GM23248 (cell line): ENCODE measurements around the gene KCNJ6. TPM values are rescaled to one million over a fixed set of nuclear protein-coding genes. Genes with fewer than 3 reads are reported as not detected.

Experiments used
- DNase-seq: peaks from one replicate; pipeline ENCODE4 v3.0.0-alpha.2; 2015
- H2AFZ ChIP-seq: fragments of 200-600 bp; sonication (generic); 2 replicates; pipeline ENCODE4 v1.6.1; 2016; ENCODE audit warnings: antibody characterized with exemption
- H3F3A ChIP-seq: fragments of 200-600 bp; sonication (generic); 2 replicates; pipeline ENCODE4 v1.6.1; 2016; ENCODE audit warnings: mild to moderate bottlenecking, antibody characterized with exemption, mixed run types; ENCODE audit not compliant: insufficient read depth
- H3K27ac ChIP-seq: fragments of 200-600 bp; sonication (generic); 2 replicates; pipeline ENCODE4 v1.5.1; 2016; ENCODE audit warnings: mild to moderate bottlenecking
- H3K27me3 ChIP-seq: fragments of 200-600 bp; sonication (generic); replicated peaks from 2 replicates; pipeline ENCODE4 v1.6.1; 2016; ENCODE audit warnings: mild to moderate bottlenecking; ENCODE audit not compliant: insufficient read depth
- H3K36me3 ChIP-seq: fragments of 200-600 bp; sonication (generic); 2 replicates; pipeline ENCODE4 v1.6.1; 2016; ENCODE audit warnings: low read depth, mild to moderate bottlenecking
- H3K4me1 ChIP-seq: fragments of 200-600 bp; sonication (generic); 2 replicates; pipeline ENCODE4 v1.6.1; 2016; ENCODE audit warnings: mild to moderate bottlenecking; ENCODE audit not compliant: insufficient read depth
- H3K4me2 ChIP-seq: fragments of 200-600 bp; sonication (generic); one replicate; pipeline ENCODE4 v1.6.1; 2016; ENCODE audit warnings: mild to moderate bottlenecking; ENCODE audit not compliant: unreplicated experiment
- H3K4me3 ChIP-seq: fragments of 200-600 bp; sonication (generic); 2 replicates; pipeline ENCODE4 v1.5.1; 2016; ENCODE audit warnings: mild to moderate bottlenecking
- H3K79me2 ChIP-seq: fragments of 200-600 bp; sonication (generic); 2 replicates; pipeline ENCODE4 v1.6.1; 2016; ENCODE audit warnings: mild to moderate bottlenecking; ENCODE audit not compliant: insufficient read depth
- H3K9ac ChIP-seq: fragments of 200-600 bp; sonication (generic); 2 replicates; pipeline ENCODE4 v1.6.1; 2016; ENCODE audit warnings: mild to moderate bottlenecking
- H3K9me2 ChIP-seq: fragments of 200-600 bp; sonication (generic); 2 replicates; pipeline ENCODE4 v1.6.1; 2016; ENCODE audit warnings: mixed run types, mild to moderate bottlenecking, moderate library complexity; ENCODE audit not compliant: insufficient read depth
- H3K9me3 ChIP-seq: fragments of 200-600 bp; sonication (generic); one replicate; pipeline ENCODE4 v1.6.1; 2017; ENCODE audit warnings: low read depth
- H4K20me1 ChIP-seq: fragments of 200-600 bp; sonication (generic); 2 replicates; pipeline ENCODE4 v1.6.0; 2016; ENCODE audit not compliant: insufficient read depth
- EZH2 ChIP-seq: fragments of 200-600 bp; sonication (generic); IDR thresholded peaks from 2 replicates; pipeline ENCODE4 v1.6.1; 2018; ENCODE audit warnings: antibody characterized with exemption, mild to moderate bottlenecking; ENCODE audit not compliant: insufficient read depth, poor library complexity, severe bottlenecking
- EZH2phosphoT487 ChIP-seq: fragments of 200-600 bp; sonication (generic); IDR thresholded peaks from 2 replicates; pipeline ENCODE4 v1.6.1; 2018; ENCODE audit warnings: antibody characterized with exemption, moderate library complexity, mild to moderate bottlenecking, low read depth; ENCODE audit not compliant: insufficient read depth
- WGBS, 2 experiments: methylation state at CpG; one replicate each; pipeline ENCODE4 v1.1.6; 2015 to 2017; ENCODE audit warnings: low lambda C conversion rate in 2 of 2, low coverage in 1 of 2; ENCODE audit errors: missing lambda C conversion rate in 2 of 2; 5-methylcytosine and 5-hydroxymethylcytosine counted together
- in situ Hi-C: fragments of 300-500 bp; cut with MboI; formaldehyde crosslinking; loops from 2 replicates; pipeline ENCODE4 v1.15.0; 2020
- polyA plus RNA-seq: library from polyadenylated mRNA; unstranded; fragments of >200 nt; fragmentation: Nextera tagmentation; extraction: Ambion mirVana; gene quantifications from 2 replicates; pipeline ENCODE4 v1.2.1, GENCODE V29; 2016
- total RNA-seq: library from RNA; depleted of rRNA; stranded (reverse); fragments of >200 nt; shearing (Covaris generic); gene quantifications from 2 replicates; pipeline ENCODE4 v1.2.3, GENCODE V29; 2014

The KCNJ6 gene
- total and polyA plus RNA-seq, 2 experiments from 2014 or later, result 0.11 TPM; not detected in 1

GRCh38 chr21:37702241-37702640, 214.0 kb downstream of the KCNJ6 start:
- no peaks in the 10 kb centered on the region for H3K36me3 ChIP-seq
- no peak overlapping the region for H3K4me3 ChIP-seq
- H3K9me2 ChIP-seq, result no peaks in the 10 kb centered on the region
- H3K4me2 ChIP-seq, result no peak overlapping the region
- no peaks in the 10 kb centered on the region for H3F3A ChIP-seq
- no peaks in the 10 kb centered on the region for H3K9me3 ChIP-seq
- H3K4me1 ChIP-seq, result no peaks in the 10 kb centered on the region
- H4K20me1 ChIP-seq, result no peaks in the 10 kb centered on the region
- WGBS, 2 experiments, result 81 to 83% methylated on average over 7 of the region's 7 CpGs
- H3K79me2 ChIP-seq, result no peaks in the 10 kb centered on the region
- DNase-seq, result no peak
- peaks cover 9% of the 10 kb centered on the region for H3K27me3 ChIP-seq
- no peak overlapping the region for H2AFZ ChIP-seq
- in situ Hi-C loops, result loop anchor here (10.0 to 25.0 kb wide), 2 partner anchors 210 to 663 kb away; partner anchors contain the start of gene KCNJ6
- no peak overlapping the region for H3K27ac ChIP-seq
- H3K9ac ChIP-seq, result no peak overlapping the region
- TF ChIP-seq EZH2, result no peak
- TF ChIP-seq EZH2phosphoT487, result no peak

- no peak for TF ChIP-seq EZH2
- TF ChIP-seq EZH2phosphoT487, result no peak
- no peak overlapping the region for H3K9ac ChIP-seq
- no peaks in the 10 kb centered on the region for H3K4me1 ChIP-seq
- no peak overlapping the region for H3K4me2 ChIP-seq
- WGBS, 2 experiments, result 10 to 12% methylated on average over 6 of the region's 6 CpGs
- no peak overlapping the region for H2AFZ ChIP-seq
- peaks cover 13% of the 10 kb centered on the region for H3K27me3 ChIP-seq
- no peaks in the 10 kb centered on the region for H3K79me2 ChIP-seq
- no peak overlapping the region for H3K4me3 ChIP-seq
- in situ Hi-C loops, result loop anchor here (10.0 to 25.0 kb wide), 2 partner anchors 212 to 664 kb away; partner anchors contain the start of gene KCNJ6
- no peaks in the 10 kb centered on the region for H3K36me3 ChIP-seq
- H3F3A ChIP-seq, result no peaks in the 10 kb centered on the region
- H3K9me2 ChIP-seq, result no peaks in the 10 kb centered on the region
- H4K20me1 ChIP-seq, result no peaks in the 10 kb centered on the region
- DNase-seq, result peak; percentile 84
- no peak overlapping the region for H3K27ac ChIP-seq
- no peaks in the 10 kb centered on the region for H3K9me3 ChIP-seq
Observed at GRCh38 chr21:37700641-37701202, 215.5 kb downstream of the KCNJ6 start.

GRCh38 chr21:37699024-37699775, 217.1 kb downstream of the KCNJ6 start:
- 42 to 50% methylated on average over 5 of the region's 5 CpGs for WGBS, 2 experiments
- no peak overlapping the region for H3K27ac ChIP-seq
- no peak overlapping the region for H3K4me2 ChIP-seq
- DNase-seq, result no peak
- H3K27me3 ChIP-seq, result peaks cover 15% of the 10 kb centered on the region
- no peaks in the 10 kb centered on the region for H3F3A ChIP-seq
- H3K4me3 ChIP-seq, result no peak overlapping the region
- no peaks in the 10 kb centered on the region for H3K9me3 ChIP-seq
- no peak overlapping the region for H2AFZ ChIP-seq
- H3K36me3 ChIP-seq, result no peaks in the 10 kb centered on the region
- no peaks in the 10 kb centered on the region for H3K79me2 ChIP-seq
- TF ChIP-seq EZH2, result no peak
- TF ChIP-seq EZH2phosphoT487, result no peak
- no peaks in the 10 kb centered on the region for H3K4me1 ChIP-seq
- H3K9me2 ChIP-seq, result no peaks in the 10 kb centered on the region
- H3K9ac ChIP-seq, result no peak overlapping the region
- H4K20me1 ChIP-seq, result no peaks in the 10 kb centered on the region
- in situ Hi-C loops, result no loop called here

GRCh38 chr21:37696936-37697335, 219.3 kb downstream of the KCNJ6 start:
- 79 to 81% methylated on average over 3 of the region's 3 CpGs for WGBS, 2 experiments
- no peak overlapping the region for H3K27ac ChIP-seq
- no peaks in the 10 kb centered on the region for H3K9me2 ChIP-seq
- no peak for DNase-seq
- H4K20me1 ChIP-seq, result no peaks in the 10 kb centered on the region
- H3K27me3 ChIP-seq, result peaks cover 15% of the 10 kb centered on the region
- in situ Hi-C loops, result no loop called here
- no peak overlapping the region for H3K4me3 ChIP-seq
- no peak for TF ChIP-seq EZH2
- no peak for TF ChIP-seq EZH2phosphoT487
- no peak overlapping the region for H3K9ac ChIP-seq
- no peak overlapping the region for H3K4me2 ChIP-seq
- H3K9me3 ChIP-seq, result no peaks in the 10 kb centered on the region
- no peaks in the 10 kb centered on the region for H3K4me1 ChIP-seq
- H3K36me3 ChIP-seq, result no peaks in the 10 kb centered on the region
- no peaks in the 10 kb centered on the region for H3F3A ChIP-seq
- no peaks in the 10 kb centered on the region for H3K79me2 ChIP-seq
- H2AFZ ChIP-seq, result no peak overlapping the region
